NCI-H446 treated with DMSO at 0.1 percent for 48 hours (cell line): Measurements from ENCODE around the gene HYKK.
"Not testable (repeated sequence)": the region's sequence is repeated elsewhere in the genome, so short reads cannot be mapped to it uniquely, and the experiment has no call there.

ENCODE experiments used
- DNase-seq: peaks from one replicate; lab custom pipeline; 2025; lab: John Stamatoyannopoulos, UW

Gene HYKK

DNA sequence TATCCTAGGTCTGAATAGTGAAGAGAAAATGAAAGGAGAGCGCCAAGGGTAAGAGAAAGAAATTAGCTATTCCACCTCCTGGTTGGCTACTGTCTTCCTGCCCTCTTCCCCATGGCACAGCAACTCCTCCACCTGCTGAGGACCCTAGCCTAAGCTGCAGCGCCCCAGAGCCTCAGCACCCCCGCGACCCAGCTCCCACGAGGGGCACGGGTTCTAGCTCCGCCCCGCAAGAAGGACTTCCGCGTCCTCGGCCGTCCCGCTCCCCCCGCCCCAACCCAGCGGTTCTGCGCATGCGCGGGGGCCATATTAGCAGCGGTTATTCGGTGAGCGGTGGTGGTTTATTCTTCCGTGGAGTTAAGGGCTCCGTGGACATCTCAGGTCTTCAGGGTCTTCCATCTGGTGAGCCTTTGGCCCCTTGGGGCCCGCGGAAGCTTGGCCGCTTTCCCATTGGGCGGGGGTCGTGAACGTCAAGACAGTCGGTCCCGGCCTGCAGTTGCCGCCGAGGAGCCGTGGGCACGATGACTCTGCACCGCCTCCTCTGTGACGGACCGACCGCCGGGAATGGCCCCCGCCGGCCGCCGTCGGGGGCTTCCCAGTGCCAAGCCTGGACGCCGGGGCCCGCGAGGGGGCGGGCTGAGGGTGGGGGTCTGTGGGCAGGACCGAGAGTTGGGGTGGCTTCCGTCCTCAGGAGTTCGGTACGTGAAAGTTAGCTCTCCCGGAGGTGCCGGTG lies 32.9 kb downstream of the HYKK start, which contains the start of gene PSMA4:
Gene PSMA4, plus strand, starts transcription at position 304 of the 730 bp plus-strand sequence. CDS start 1,484 bp downstream, outside the sequence.
- peak; percentile 55 for DNase-seq

DNA sequence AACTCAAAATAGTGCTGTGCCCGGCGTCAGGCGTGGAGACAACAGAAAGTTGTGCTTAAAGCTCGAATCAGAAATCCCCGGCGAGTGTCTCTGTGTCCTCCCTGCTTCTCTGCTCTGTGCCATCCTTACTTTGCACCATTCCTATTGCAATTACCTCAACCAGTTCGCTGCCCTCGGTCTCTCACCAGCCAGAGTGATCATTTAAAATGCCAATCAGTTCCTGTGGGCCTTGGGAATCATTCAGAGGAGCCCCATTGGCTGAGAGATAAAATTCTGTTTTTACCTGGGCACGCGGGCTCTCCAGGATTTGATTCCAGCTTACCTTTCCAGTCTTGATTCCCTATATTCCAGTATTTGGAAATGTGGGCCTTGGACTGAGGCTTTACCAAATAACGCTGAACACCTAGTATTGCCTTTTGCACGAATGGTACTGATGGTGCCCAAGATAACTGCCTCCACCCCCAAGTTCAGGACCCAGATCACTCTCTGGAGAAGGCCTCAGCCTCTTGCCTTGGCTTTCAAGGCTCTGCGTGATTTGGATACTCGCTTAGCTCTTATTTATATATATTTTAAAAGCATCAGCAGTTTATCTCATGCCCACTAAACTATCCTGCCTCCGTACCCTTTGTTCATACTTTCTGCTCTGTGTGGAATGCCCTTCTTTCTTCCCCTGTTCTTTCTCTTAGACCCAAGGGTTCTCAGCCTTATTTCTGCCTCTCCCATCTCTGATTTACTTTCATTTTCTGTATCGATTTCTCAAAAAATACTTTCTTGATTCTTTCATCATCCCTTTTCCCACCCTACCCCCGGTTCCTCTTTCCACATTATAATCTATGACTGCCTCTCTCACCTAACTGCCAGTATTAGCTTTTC lies 33.7 kb downstream of the HYKK start:
- DNase-seq = no peak

DNA sequence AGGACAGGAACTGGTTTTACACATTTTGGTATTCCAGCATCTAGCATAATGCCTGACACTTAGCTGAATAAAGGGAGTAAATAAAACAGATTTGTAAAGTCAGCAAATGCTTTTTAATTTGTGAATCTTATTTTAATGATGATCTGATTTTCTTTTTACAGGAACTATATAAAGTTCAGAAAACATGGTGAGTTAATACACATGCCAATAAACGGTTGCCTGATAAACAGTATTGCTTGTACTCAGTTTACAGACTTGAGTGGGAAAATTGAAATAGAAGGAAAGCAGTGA lies 34.3 kb downstream of the HYKK start:
- DNase-seq = no peak

DNA sequence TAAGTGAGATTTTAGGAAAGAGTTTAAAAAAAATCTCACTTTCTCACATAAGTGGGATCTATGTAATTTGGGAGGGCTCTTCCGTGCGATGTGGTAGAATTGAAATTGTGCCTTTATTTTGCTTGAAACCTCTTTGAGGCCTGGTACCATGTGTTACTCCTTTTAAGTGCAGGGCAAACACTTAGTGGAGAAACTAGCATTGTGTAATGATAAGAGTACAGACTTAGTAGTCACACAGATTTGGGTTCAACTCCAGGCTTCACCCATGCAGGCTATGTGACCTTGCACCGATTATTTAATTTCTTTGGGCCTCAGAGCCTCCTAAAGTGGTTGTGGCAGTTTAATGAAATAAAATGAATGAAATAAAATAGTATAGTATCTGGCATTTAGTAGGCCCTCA lies 35.3 kb downstream of the HYKK start:
- DNase-seq = no peak

DNA sequence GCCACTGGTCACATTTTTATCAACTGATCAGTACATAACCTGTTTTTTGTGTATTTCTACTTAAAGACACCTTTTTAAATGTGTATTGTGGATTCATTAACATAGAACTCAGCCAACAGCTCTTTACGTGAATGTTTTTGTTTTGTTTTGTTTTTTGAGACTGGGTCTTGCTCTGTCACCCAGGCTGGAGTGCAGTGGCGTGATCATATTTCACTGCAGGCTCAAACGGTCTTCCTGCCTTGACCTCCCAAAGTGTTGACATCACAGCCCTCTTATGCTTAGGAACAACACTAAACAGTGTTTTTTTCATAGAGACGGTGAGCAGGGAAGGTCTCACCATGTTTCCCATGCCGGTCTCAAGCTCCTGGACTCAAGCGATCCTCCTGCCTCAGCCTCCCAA lies 42.8 kb downstream of the HYKK start:
- DNase-seq = no peak

DNA sequence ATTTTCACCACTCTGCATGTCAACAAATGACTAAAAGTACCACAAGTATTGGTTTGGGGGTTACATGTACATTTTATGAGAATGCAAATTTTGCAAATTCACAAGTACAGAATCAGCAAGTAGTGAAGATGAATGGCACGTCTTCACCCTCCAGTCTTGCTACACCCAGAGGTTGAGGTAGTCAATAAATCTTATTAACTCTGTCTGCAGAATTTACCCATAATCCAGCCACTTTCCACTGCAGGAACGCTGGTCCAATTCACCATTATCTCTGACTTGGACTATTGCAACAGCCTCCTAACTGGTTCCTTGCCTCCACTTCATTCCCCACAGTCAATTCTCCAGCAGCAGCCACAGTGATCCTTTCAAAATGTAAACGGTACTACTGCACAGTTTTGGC lies 43.4 kb downstream of the HYKK start:
- no peak for DNase-seq

DNA sequence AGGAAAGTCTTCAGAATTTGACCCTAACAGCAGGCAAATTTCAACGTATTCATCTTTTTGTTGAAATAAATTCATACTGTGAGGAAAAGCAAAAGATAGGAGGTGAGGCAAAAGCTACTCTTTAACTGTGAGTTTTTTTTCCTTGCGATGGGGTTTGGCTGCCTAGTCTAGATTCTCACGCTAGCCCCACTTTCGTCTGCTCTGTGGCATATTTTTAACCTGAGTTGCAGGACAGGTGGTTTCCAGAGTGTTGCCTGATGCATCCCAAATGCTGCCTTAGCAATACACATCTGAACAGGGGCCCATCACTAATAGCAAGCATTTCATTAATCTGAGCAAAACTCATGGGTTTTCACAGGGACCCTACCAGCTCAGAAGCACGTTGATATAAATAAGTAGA lies 44.5 kb downstream of the HYKK start:
- no peak for DNase-seq

DNA sequence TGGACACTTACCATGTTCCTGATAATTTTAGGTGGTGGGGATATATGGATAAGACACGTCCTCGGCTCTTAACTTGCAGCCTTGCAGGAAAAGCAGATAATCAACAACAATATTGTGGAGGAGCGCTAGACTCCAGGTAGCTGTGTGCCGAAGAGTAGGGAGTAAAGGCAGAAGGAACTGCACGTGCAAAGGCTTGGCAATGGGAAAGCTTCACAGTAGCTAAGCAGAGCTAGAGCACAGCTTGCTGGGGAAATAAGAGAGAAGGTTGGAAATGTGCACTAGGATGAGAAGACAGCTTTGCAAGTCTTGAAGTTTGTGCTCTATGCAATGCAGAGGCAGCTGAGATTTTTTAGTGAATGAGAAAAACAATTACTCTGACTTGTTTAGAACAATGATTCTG lies 45.2 kb downstream of the HYKK start:
- no peak for DNase-seq

DNA sequence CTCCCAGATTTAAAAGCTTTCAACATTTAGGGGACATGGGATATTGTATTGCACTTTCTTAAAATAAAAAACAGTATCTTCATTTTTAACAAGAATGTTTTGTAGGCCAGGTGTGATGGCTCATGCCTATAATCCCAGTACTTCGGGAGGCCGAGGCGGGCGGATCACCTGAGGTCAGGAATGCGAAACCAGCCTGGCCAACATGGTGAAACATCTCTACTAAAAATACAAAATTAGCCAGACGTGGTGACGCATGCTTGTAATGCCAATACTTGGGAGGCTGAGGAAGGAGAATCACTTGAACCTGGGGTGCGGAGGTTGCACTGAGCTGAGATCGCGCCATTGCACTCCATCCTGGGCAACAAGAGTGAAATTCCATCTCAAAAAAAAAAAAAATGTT lies 52.8 kb downstream of the HYKK start:
- DNase-seq = not testable (repeated sequence)

DNA sequence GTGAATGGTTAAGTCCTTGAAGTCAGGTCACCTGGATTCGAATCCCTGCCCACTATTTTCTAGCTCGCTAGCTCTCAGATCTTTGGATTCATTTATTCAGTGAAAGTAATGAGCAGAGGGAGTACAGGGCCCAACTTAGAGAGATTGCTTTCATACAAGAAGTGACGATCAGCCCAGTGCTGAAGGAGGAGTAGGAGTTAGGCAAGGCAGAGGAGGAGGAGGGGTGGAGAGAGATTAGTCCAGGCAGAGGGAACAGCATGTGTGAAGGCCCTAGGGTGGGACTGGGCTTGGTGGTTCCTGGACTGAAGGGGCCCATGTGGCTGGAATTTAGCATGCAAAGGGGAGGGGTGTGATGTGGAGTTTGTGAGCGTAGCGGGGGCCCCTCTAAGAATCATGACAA lies 54.1 kb downstream of the HYKK start:
- no peak for DNase-seq

DNA sequence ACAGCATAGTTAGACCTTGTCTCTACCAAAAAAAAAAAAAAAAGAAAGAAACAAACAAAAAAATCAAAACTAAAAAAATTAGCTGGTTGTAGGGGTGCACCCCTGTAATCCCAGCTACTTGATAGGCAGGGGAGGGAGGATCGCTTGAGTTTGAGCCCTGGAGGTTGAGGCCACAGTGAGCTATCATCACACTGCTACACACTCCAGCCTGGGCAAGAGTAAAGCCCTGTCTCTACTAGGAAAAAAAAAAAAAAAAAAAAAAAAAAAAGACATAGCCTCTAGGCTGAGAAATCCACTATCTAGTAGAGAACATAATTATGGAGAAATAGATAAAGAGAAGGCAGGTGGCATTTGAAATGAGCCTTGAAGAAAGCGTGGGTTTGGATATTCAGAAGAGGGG lies 55.7 kb downstream of the HYKK start:
- DNase-seq = no peak

DNA sequence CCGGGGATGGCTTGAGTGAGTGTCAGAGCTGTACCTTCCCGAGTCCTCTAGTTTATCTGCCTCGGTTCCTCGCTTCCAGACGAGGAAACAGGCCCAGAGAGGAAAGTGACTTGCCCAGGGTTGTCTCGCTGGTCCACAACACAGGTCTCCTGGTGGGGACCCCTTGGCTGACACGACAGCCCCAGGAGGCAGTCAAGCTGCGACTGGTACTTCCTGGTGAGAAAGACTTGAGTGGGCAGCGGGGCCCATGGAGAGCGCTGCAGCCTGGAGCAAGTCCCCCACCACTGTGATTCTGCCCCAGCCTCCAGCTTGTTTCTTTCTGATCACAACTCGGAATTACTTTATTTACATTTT lies 57.3 kb downstream of the HYKK start:
- no peak for DNase-seq

DNA sequence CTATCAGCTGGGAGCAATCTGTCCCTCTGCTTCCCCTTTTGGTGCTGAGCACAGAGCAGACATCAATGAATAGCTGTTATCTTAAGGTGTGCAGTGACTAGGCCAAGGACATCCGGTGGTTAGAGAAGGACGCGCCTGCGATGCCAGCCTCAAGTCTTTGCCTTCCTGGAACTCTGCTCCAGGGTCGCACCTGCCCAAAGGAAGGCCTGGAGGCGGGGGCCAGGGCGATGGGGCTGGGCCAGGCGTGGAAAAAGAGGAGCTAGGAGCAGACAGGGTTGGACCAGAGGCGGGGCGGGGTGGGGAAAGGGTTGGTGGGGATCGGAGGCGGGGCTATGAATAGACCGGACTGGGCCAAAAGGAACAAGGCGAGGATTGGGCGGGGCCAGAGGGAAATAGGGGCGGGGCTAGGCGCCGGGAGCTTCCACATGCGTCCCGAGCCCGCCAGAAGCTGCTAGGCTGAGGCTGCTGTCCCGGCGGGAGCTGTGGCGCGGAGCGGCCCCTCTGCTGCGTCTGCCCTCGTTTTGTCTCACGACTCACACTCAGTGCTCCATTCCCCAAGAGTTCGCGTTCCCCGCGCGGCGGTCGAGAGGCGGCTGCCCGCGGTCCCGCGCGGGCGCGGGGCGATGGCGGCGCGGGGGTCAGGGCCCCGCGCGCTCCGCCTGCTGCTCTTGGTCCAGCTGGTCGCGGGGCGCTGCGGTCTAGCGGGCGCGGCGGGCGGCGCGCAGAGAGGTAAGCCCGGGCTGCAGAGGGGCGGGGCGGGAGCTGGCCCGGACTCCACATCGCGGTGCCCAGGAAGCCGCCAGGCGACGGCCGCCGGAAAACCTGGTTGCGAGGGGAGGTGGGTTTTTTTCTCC lies 57.9 kb downstream of the HYKK start, which contains the start of gene CHRNA5:
Gene CHRNA5, plus strand, starts transcription at position 424 of the 854 bp plus-strand sequence. Its CDS starts 200 bp downstream, at position 624.
- DNase-seq = peak; percentile 77

DNA sequence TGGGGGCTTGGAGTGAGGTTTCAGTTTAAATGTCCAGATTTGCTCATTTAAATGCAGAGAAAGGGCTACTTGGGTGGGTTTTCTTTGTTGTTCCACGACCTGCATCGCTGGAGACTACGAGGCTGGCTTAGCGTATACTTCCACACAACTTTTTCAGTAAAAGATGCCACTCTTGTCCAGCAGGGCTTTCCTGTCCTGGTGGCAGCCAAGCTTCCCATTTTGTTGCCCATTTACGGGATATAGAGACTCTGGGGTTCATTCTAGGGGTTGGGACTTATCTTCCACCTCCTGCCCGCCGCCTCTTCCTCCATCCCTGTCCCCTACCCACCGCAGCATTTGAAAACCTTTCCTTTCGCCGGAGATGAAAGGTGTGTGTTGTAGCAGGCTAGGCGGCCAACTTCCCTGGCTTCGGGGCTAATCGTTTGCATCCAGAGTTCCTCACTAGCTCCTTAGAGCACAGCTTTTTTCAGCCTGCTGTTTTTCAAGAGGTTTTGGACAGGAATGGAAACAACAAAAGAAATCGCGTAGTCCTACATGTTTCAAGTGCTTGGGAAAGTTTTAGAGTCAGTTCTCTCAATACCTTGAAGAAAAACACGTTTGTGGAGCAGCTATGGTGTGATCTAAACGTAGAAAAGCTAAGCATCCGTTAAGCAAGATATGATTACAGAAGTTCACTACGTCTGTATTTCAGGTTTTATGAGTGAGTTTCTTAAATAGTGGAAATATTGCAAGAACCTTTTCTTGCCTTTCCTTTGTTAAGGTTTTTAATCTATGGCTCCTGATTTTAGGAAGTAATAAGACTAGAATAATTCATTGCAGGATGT lies 58.8 kb downstream of the HYKK start:
- DNase-seq = no peak

DNA sequence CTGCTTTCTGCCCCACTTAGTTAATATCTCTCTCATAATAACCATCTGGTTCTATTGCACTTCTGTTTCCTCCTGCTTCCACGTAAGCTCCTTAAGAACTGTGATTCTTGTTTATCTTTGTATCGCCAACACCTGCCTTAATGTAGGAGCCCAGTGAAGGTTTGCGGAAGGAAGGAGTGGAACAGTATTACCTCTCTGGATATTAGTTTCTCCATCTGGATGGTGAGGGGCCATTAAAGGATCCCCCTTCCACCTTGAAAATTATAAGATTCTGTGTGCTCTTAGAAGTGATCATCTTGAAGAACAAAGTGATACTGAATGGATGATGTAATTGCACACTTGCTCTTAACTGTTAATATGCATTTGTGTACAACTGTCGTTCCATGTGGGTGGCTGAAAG lies 60.2 kb downstream of the HYKK start:
- no peak for DNase-seq

DNA sequence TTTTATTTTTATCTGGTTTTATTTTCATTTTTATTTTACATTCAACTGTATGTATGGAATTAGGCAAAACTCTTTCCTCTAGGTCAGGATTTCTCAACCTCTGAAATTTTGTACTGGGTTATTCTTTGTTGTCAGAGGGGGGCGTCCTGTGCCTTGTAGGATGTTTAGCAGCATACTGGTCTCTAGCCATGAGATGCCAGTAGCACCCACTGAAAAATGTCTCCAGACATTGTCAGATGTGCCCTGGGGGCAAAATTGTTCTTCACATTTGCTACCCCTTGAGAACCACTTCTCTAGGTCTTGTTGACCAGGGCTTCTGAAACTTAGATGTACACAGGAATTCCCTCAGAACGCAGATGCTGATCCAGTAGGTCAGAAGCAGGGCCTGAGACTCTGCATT lies 63.3 kb downstream of the HYKK start:
- no peak for DNase-seq

DNA sequence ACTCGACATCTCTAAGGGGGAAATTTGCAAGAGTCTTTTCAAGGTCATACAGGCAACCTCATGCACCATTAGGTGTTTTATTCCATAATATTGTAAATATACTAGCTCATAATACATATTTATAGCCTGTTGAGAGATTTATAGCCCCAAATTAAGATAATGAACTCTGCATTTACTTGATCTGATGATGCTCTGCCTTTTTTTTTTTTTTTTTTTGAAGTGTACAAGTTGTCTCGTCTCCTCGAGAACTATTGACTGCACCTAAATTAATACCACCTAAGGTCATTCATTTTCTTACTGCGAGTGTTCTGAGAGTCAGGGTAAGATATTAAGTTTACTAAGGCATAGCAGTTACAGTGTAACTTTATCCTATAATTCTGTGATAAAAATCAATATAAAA lies 64.0 kb downstream of the HYKK start:
- DNase-seq = no peak

DNA sequence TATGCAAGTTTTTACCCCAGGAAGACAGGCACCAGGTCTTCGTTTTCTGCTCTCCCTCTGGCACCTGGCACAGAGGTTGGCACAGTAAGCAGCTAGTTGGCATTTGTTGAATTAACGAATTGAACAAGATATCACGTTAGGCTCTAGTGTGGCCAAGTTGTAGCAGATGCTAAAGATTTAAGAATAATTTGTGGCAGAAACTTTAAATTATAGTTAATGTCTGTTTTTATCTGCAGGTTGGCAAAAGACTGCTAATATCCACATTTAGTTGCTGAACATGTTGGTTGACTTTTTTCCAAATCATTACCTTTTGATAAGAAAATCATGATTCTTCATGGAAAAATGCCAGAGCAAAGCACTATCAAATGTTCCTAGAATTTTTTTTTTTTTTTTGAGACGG lies 66.0 kb downstream of the HYKK start:
- no peak for DNase-seq

DNA sequence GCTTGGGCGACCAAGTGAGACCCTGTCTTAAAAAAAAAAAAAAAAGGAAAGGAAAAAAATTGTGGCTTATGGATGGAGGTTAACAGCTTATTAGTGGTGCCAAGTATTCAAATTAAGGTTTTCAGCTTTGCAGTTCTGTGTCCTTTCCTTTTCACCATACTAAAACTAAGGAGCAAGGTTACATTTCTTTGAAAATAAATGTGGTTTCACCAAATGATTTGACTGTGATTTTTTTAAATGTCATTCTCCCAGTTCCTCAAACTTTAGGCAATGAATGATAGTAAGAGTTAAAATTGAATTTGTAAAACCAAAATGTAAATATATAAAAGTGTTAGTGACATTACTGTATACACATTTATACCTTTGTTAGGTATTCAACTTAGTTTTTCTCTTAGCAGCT lies 67.6 kb downstream of the HYKK start:
- DNase-seq = no peak
